Keratinocyte (primary cell): ENCODE measurements around the gene RNF5. TPM values are rescaled to one million over a fixed set of nuclear protein-coding genes. Genes with fewer than 3 reads are reported as not detected.
A peak's percentile ranks its signal among the peaks of the same experiment; 100 is the strongest.

Experiments used
- DNase-seq: peaks from one replicate; pipeline ENCODE4 v3.0.0-alpha.2; 2011; ENCODE audit warnings: low read depth, missing footprints, low spot score
- FAIRE-seq: peaks from 2 replicates; lab custom pipeline; 2011; peaks lifted over from hg19 to GRCh38; lab: Jason Lieb, UNC
- H2AFZ ChIP-seq: 2 replicates; pipeline ENCODE4 v1.6.0; 2012; ENCODE audit warnings: low read length, control low read depth, inconsistent platforms; ENCODE audit not compliant: control insufficient read depth
- H3K27ac ChIP-seq: 2 replicates; pipeline ENCODE4 v1.5.1; 2011; ENCODE audit warnings: low read length; ENCODE audit not compliant: control insufficient read depth, insufficient read depth
- H3K27me3 ChIP-seq: 3 replicates; pipeline ENCODE4 v1.6.0; 2011; ENCODE audit warnings: low read length; ENCODE audit not compliant: control insufficient read depth, insufficient read depth; ENCODE audit errors: extremely low read depth
- H3K36me3 ChIP-seq, 2 experiments: 2 replicates in 1 of 2; 3 replicates in 1 of 2; pipeline ENCODE4 v1.5.1; 2011; ENCODE audit warnings: low read length in 2 of 2, mild to moderate bottlenecking in 1 of 2; ENCODE audit not compliant: control insufficient read depth in 2 of 2, insufficient read depth in 2 of 2; ENCODE audit errors: extremely low read depth in 1 of 2
- H3K4me1 ChIP-seq: 3 replicates; pipeline ENCODE4 v1.5.1; 2011; ENCODE audit warnings: low read length; ENCODE audit not compliant: control insufficient read depth, insufficient read depth; ENCODE audit errors: extremely low read depth
- H3K4me2 ChIP-seq: 3 replicates; pipeline ENCODE4 v1.6.0; 2011; ENCODE audit warnings: low read depth, low read length; ENCODE audit not compliant: control insufficient read depth, insufficient read depth; ENCODE audit errors: extremely low read depth
- H3K4me3 ChIP-seq, 3 experiments: fragments of 200-600 bp in 1 of 3; sonication (generic) in 1 of 3; 2 replicates in 2 of 3; 3 replicates in 1 of 3; pipeline ENCODE4 v1.5.1; 2011 to 2016; ENCODE audit warnings: low read length in 3 of 3, mild to moderate bottlenecking in 3 of 3, control low read depth in 2 of 3, inconsistent platforms in 1 of 3, low read depth in 1 of 3, mixed read lengths in 1 of 3, mixed run types in 1 of 3, moderate library complexity in 1 of 3; ENCODE audit not compliant: control insufficient read depth in 2 of 3, insufficient read depth in 2 of 3; ENCODE audit errors: extremely low read depth in 1 of 3
- H3K79me2 ChIP-seq: 2 replicates; pipeline ENCODE4 v1.6.0; 2012; ENCODE audit warnings: low read length; ENCODE audit not compliant: control insufficient read depth, insufficient read depth
- H3K9ac ChIP-seq: 3 replicates; pipeline ENCODE4 v1.6.0; 2011; ENCODE audit warnings: low read length; ENCODE audit not compliant: control insufficient read depth, insufficient read depth; ENCODE audit errors: extremely low read depth
- H3K9me1 ChIP-seq: 3 replicates; pipeline ENCODE4 v1.6.0; 2011; ENCODE audit warnings: low read length; ENCODE audit not compliant: control insufficient read depth, insufficient read depth; ENCODE audit errors: extremely low read depth
- H3K9me3 ChIP-seq: 2 replicates; pipeline ENCODE4 v1.5.1; 2012; ENCODE audit warnings: low read depth, low read length; ENCODE audit not compliant: control insufficient read depth
- H4K20me1 ChIP-seq: 3 replicates; pipeline ENCODE4 v1.6.0; 2011; ENCODE audit warnings: low read length; ENCODE audit not compliant: control insufficient read depth, insufficient read depth; ENCODE audit errors: extremely low read depth
- CTCF ChIP-seq, 3 experiments: IDR thresholded peaks in 1 of 3; conservative IDR thresholded peaks in 1 of 3; optimal IDR thresholded peaks in 1 of 3; 2 replicates in 2 of 3; 3 replicates in 1 of 3; pipeline versions ENCODE3 to v1.5.1; 2011; ENCODE audit warnings: low read length in 3 of 3, mild to moderate bottlenecking in 3 of 3, moderate library complexity in 2 of 3, control low read depth in 1 of 3, inconsistent platforms in 1 of 3; ENCODE audit not compliant: insufficient read depth in 2 of 3; ENCODE audit errors: extremely low read depth in 1 of 3
- EZH2 ChIP-seq: IDR thresholded peaks from one replicate; pipeline ENCODE4 v1.6.1; 2012; ENCODE audit warnings: inconsistent platforms, mild to moderate bottlenecking, low read length, moderate library complexity
- dilution Hi-C: fragments of 300-500 bp; cut with MboI; formaldehyde crosslinking; loops from one replicate; pipeline ENCODE4 v1.7.0; 2020; ENCODE audit warnings: low sequenced_read_pairs; ENCODE audit not compliant: extremely low pct_ligation_motif_present
- polyA plus RNA-seq, 5 experiments: library from polyadenylated mRNA; depleted of rRNA in 3 of 5; stranded (reverse) in 3 of 5; stranded (forward) in 1 of 5; unstranded in 1 of 5; fragments of >200 nt; gene quantifications; 1 replicate in 1 of 5; 2 replicates in 3 of 5; 3 replicates in 1 of 5; pipeline versions ENCODE4 v1.2.1 to v1.2.3, GENCODE V29; 2011 to 2012; ENCODE audit warnings: missing spikeins in 2 of 5, low read depth in 1 of 5, low replicate concordance in 1 of 5

The RNF5 gene
- polyA plus RNA-seq, 1 donor (not counting 4 experiments of a cell fraction or from before 2014, with no cell fraction given), result 33.2 TPM

DNA sequence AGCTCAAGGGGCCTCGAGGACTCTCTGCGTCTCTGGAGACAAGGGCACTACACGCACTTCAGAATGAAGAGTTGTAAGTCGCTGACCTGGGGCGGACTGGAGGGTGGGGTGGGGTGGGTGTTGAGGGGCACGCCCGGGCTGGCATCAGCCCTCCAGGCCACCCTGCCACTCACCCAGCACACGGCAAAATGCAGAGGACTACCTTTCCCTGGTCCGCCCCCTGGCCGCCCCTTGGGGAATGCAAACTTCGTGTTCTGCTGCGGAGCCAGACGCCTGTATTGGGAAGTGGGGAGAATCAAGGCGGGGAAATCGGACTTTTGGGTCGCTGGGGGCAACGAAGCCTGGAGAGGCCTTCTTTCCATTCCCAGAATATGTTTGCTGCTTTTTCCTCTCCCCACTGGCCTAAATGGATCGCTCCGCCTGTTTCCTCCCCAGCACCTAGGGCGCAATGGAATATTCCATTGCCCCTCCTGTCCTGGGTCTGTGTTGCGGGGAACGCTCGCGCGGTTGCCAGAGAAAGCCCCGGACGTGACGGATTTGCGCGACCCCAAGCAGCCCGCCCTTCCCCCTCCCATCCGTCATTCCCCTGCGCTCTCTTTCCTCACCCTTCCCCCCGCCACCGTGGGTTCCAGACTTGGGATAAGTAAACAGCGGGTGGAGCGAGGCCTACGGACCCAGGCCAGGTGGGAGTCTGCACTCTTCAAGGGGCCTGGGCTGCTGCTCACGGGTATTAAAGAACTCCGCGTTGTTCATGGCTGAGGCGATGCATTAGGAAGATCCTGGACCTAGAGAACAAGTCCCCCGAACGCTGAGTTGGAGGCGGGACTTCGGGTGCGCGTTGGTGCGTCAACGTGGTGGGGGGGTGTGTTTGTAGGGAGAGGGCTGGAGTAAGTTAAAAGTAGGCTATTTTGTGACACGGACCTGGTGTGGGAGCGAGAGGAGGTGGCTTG, 24.4 kb upstream of the RNF5 start, which contains the start of gene PPT2:
PPT2 (plus strand) TSS at position 578 of the 950 bp plus-strand sequence. CDS start 454 bp downstream, outside the sequence.
- Histone ChIP-seq H3K27me3 (no peaks in the 10 kb centered on the region), H3K36me3 (peaks cover 3 to 15% of the 10 kb centered on the region in 2 experiments), H2AFZ (peak within 1 kb of the TSS; percentile 97), H3K79me2 (peaks cover 2% of the 10 kb centered on the region), H3K9me3 (no peaks in the 10 kb centered on the region), H3K9ac (peak within 1 kb of the TSS; percentile 92), H3K4me1 (peaks cover 20% of the 10 kb centered on the region), H3K4me2 (peak within 1 kb of the TSS; percentile 99), H3K9me1 (no peaks in the 10 kb centered on the region), H3K27ac (peak within 1 kb of the TSS; percentile 81), H4K20me1 (no peaks in the 10 kb centered on the region), H3K4me3 (peak within 1 kb of the TSS; percentile 71 to 99 (median 96))
- FAIRE-seq (no peak), DNase-seq (no peak)
- TF ChIP-seq EZH2 (no peak), CTCF (optimal IDR thresholded peaks at IDR 0.05 in 1 of 3, IDR thresholded peaks at IDR 0.05 in 1 of 3, conservative IDR thresholded peaks at IDR 0.05 in 1 of 3; ENCODE audit: extremely low read depth in 1 of 3, insufficient read depth in 2 of 3, low read length in 3 of 3) (peak; percentile 10 to 21 (median 10))
- dilution Hi-C loops, result no loop called here

GRCh38 chr6:32154514-32155161, 23.6 kb upstream of the RNF5 start:
- Histone ChIP-seq H3K9me3 (no peaks in the 10 kb centered on the region), H3K27me3 (no peaks in the 10 kb centered on the region), H3K4me3 (peak overlapping the region; percentile 71 to 99 (median 96)), H4K20me1 (no peaks in the 10 kb centered on the region), H3K4me1 (peaks cover 20% of the 10 kb centered on the region), H3K27ac (peak overlapping the region; percentile 81), H3K79me2 (peaks cover 2% of the 10 kb centered on the region), H3K9ac (peak overlapping the region; percentile 92), H3K4me2 (peak overlapping the region; percentile 99), H3K9me1 (no peaks in the 10 kb centered on the region), H2AFZ (peak overlapping the region; percentile 97), H3K36me3 (peaks cover 3 to 15% of the 10 kb centered on the region in 2 experiments)
- FAIRE-seq (no peak), DNase-seq (no peak)
- dilution Hi-C loops, result no loop called here
- TF ChIP-seq CTCF (optimal IDR thresholded peaks at IDR 0.05 in 1 of 3, IDR thresholded peaks at IDR 0.05 in 1 of 3, conservative IDR thresholded peaks at IDR 0.05 in 1 of 3; ENCODE audit: extremely low read depth in 1 of 3, insufficient read depth in 2 of 3, low read length in 3 of 3) (peak; percentile 57 to 84 (median 74)), EZH2 (no peak)
